ENCODE results near the gene RETREG1.

RETREG1 gene

GRCh38 chr5:16585041-16585667 is 31.6 kb downstream of the RETREG1 start:
- no peak for DNase-seq (ENCODE audit: low read depth)

GRCh38 chr5:16582081-16582480 is 34.7 kb downstream of the RETREG1 start:
- DNase-seq (ENCODE audit: low read depth): no peak

DNA sequence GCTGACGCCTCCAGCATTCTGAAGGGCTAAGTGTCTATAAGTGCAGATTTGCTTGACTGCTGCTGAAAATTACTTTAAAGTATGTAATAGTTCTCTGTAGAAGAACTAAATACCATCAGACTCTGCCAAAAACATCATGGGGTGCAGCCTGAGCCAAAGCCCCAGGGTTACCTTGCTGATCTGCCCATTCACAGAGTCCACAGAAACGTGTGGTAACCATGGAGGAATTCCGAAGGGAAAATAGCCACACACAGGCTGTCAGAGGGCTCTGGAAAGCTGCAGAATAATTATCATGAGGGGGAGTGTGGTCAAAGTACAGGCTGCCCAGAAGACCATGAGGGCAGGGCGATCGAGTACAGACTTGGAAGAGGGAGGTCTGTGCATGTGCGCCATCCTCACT is 36.4 kb downstream of the RETREG1 start:
- DNase-seq (ENCODE audit: low read depth): no peak

- no peak for DNase-seq (ENCODE audit: low read depth)
These were observed 37.5 kb downstream of the RETREG1 start for GRCh38 chr5:16579142-16579847.

GRCh38 chr5:16578474-16578883 is 38.3 kb downstream of the RETREG1 start:
- no peak for DNase-seq (ENCODE audit: low read depth)

- no peak for DNase-seq (ENCODE audit: low read depth)
These were observed 39.1 kb downstream of the RETREG1 start for GRCh38 chr5:16577677-16578076.

DNA sequence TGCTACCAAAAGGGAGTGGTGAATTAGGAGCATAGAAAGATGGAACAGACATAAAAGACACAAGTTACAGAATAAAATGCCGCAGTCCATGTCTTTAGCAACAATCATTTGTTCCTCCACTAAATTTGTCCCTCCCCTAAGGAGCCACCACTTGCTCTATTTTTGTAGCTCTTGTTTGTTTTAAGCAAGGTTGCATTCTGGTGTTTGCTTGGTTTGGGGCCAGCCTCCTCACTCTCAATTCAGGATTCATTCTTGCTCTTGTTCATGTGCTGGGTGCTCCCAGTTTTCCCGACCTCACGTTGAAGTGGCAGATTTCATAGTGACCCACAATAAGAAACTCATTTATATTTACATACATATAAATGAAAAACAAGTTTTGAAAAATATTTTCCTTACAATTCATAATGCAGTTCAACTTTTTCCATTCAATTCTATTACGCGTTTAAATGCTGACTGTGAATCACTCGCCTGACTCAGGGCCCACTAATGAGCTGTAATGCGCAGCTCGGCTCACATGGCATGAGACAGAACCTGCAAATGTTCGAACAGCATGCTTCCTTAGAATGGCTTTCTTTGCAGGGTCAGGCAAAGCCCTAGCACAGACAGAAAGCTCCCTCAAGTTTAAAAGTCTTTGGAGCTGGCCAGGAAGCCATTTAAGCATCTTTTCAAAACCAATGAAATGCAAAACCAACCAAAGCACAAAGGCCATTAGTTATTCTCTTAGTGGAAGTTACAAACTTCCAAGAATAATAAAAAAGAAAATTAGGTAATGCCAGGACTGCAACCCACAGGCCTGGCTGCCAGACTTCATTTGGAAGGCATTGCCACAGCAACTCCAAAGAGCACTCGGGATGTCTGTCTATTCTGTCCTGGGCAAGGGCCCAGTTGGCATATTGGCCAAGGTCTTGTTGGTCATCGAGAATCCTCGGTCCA is 41.7 kb downstream of the RETREG1 start:
- DNase-seq (ENCODE audit: low read depth): no peak

GRCh38 chr5:16573401-16573800 is 43.4 kb downstream of the RETREG1 start:
- DNase-seq (ENCODE audit: low read depth): no peak

DNA sequence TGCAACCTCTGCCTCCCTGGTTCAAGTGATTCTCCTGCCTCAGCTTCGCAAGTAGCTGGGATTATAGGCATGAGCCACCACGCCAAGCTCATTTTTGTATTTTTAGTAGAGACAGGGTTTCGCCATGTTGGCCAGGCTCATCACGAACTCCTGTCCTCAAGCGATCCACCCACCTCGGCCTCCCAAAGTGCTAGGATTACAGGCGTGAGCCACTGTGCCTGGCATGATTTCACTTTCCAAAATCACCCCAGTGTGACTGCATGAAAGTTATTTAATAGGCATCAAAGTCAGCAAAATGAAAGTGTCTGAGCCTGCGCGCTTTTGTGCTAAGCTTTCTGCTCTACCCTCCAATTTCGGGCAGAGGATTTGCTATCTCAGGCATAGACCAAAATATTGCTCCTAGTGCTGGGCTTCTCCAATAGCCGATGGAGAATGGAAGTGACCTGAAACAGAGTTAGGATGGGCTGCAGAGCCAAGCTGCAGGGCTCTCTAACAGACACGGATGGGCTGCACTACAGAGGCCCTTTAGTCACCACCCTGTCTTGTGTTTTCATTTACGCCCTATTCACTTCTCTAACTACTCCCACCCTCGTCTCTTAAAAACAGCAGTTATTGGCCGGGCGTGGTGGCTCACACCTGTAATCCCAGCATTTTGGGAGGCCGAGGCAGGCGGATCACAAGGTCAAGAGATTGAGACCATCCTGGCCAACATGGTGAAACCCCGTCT is 44.3 kb downstream of the RETREG1 start:
- no peak for DNase-seq (ENCODE audit: low read depth)

GRCh38 chr5:16571016-16571415 is 45.8 kb downstream of the RETREG1 start:
- DNase-seq (ENCODE audit: low read depth): no peak

DNA sequence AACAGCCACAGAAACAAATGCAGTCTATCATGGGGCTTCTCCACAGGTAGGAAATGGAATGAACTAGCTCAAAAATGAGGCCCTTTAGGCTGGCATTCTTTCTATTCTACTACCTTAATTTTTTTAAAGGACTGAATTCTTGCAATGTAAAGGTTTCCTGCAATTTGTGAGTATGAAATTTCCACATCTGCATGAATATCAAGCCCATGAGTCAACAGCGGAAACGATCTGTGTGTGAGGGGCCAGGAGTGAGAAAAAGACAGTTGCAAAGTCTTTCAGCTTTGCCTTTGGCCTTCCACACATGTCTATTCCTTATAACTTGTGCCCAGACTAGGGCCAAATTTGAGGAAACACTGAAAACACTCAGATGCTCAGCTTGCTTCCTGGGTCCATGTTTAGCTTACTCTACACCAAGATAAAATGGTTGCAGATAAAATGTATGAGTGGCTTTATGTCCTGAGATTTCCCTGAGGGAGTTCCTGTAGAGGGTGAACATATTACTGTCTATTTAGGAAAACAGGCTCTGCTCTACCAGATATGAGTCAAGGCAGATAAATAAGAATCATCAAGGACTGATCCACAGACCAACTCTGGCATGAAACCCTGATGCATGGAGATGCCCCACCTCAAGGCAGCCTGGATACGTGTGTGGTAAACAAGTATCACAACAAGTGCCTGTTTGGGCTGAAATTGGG is 46.5 kb downstream of the RETREG1 start:
- DNase-seq (ENCODE audit: low read depth): no peak

GRCh38 chr5:16568875-16569580 is 47.8 kb downstream of the RETREG1 start:
- no peak for DNase-seq (ENCODE audit: low read depth)

- DNase-seq (ENCODE audit: low read depth): no peak
These were observed 49.4 kb downstream of the RETREG1 start for GRCh38 chr5:16567365-16567764.

DNA sequence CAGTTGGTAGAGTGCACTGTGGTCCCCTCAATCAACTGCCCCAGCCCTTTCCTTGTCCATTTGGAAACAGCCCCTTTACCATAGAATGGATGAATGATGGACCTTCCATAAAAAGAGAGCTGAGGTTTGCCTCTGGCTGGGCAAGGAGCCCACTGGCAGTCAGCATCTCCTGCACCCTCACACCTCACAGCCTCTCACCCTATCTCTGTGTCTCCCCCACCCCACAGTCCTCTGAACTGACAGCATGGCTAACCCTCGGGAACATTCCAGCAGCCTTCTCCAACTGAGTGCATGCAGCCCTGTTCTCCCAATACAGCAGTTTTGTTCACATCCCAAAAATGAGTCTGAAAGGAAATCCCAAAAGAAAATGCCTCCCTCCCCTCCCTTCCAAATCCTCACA is 51.7 kb downstream of the RETREG1 start:
- DNase-seq (ENCODE audit: low read depth): no peak

DNA sequence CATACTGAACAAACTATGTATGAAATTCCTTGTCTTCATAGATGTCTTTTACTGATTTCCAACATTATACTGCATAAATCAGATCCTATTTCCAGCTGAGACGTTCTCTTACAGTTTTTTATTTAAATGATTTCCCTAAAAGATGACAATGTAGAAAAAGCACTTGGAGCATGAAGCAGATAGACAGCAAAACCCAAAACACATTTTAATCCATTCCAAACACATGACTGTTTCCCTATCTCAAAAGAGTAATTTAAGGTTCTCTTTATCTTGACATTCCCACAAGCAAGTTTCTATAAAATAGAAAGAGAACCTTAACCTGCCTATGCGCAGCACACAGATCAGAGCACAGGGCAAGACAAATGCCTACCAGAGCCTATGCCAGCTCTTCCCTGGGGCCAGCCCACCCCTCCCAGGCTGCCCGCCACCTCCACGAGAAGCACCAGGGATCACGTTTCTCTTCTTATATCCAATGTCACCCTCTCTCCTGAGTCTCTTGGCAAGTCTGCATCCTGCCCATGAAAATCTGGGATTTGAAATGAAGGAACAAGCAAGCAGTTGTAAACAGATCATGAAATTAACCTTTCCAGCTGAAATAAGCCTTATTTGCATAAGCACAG is 52.4 kb downstream of the RETREG1 start:
- no peak for DNase-seq (ENCODE audit: low read depth)

- DNase-seq (ENCODE audit: low read depth): no peak
These were observed 53.1 kb downstream of the RETREG1 start for GRCh38 chr5:16563686-16564085.

- no peak for DNase-seq (ENCODE audit: low read depth)
These were observed 55.1 kb downstream of the RETREG1 start for GRCh38 chr5:16561660-16562059.

- no peak for DNase-seq (ENCODE audit: low read depth)
These were observed 57.1 kb downstream of the RETREG1 start for GRCh38 chr5:16559702-16560101.

DNA sequence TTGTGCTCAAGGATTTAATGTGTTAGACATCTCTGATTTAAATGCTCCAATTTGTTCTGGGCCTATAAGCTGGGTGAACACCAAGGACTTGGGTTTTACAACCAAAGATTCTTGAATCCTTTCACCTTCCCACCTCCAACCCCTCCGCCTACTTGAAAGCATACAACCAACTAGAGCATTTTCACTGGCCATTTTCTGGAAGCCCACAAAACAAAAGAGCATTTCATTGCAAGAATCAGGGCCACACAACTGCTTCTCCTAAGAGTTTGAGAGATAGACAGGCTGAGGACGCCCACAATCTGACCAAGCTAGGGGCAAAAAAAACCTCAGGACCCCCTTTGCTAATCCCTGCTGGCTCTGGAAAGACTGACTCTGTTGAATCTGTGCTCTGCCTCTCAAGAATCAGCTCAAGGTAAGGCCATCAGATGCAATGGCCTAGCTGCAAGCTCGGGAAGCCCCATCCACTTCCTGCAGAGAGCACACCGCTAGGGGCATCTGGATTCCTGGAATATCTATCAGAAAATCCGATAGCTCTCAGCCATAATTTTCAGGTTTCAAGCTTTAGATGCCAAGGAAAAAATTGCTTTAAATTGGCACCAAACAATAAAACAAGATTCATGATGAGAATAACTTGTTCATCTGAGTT is 57.7 kb downstream of the RETREG1 start:
- DNase-seq (ENCODE audit: low read depth): no peak

DNA sequence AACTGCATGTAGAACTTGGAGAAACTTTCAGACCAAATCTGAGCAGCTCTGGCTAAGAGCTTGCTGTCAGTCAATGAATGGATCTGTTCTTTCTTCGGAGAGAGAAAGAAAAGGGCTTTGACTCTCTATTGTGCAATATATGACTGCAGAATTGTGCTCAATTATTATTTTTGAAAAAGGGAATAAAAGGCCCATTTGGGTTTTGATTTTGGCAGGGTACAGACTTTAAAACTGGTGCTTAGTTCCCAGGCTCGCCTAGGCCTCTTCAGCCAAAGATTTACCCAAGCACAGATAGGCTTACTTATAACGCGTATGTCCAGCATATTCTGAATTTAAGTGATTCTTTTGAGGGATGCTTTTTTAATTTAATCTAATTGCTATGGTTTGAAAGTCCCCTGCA is 59.3 kb downstream of the RETREG1 start:
- no peak for DNase-seq (ENCODE audit: low read depth)
